ENCODE data around the gene SSH2. TPM values are rescaled to one million over a fixed set of nuclear protein-coding genes. Genes with fewer than 3 reads are reported as not detected.
"Not testable (repeated sequence)": the region's sequence is repeated elsewhere in the genome, so short reads cannot be mapped to it uniquely, and the experiment has no call there.

Gene SSH2
- polyA plus RNA-seq, 3 donors = 31.9 to 66.6 (median 54.0) TPM

DNA sequence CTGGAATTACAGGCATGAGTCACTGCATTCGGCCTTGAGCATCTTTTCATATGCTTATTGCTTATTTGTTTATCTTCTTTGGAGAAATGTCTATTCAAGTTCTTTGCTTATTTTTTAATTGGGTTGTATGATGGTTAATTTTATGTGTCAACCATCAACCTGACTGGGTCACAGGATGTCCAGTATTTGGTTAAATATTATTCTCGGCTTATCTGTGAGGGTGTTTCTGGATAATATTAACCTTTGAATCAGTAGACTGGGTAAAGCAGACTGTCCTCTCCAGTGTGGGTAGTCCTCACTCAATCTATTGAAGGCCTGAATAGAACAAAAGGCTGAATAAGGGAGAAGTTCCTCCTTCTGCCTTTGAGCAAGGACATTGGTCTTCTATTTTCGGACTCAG lies 142.0 kb downstream of the SSH2 start:
- H3K4me2 ChIP-seq (replicated peaks; ENCODE audit: extremely low read depth, low read length, poor library complexity, severe bottlenecking) = no peak overlapping the region
- no peaks in the 10 kb centered on the region for H3K79me2 ChIP-seq (ENCODE audit: insufficient read depth, low read length)
- H3K9me3 ChIP-seq (replicated peaks in 1 of 2; ENCODE audit: control insufficient read depth in 1 of 2, insufficient read depth in 1 of 2, low read length in 2 of 2) = no peaks in the 10 kb centered on the region
- H3K4me1 ChIP-seq (ENCODE audit: control insufficient read depth in 1 of 2, insufficient read depth in 2 of 2, low read length in 2 of 2) = peaks cover 21 to 27% of the 10 kb centered on the region in 2 donors
- 100% methylated on average over 1 of the region's 3 CpGs for WGBS (ENCODE audit: insufficient coverage)
- TF ChIP-seq, protein P1, sequence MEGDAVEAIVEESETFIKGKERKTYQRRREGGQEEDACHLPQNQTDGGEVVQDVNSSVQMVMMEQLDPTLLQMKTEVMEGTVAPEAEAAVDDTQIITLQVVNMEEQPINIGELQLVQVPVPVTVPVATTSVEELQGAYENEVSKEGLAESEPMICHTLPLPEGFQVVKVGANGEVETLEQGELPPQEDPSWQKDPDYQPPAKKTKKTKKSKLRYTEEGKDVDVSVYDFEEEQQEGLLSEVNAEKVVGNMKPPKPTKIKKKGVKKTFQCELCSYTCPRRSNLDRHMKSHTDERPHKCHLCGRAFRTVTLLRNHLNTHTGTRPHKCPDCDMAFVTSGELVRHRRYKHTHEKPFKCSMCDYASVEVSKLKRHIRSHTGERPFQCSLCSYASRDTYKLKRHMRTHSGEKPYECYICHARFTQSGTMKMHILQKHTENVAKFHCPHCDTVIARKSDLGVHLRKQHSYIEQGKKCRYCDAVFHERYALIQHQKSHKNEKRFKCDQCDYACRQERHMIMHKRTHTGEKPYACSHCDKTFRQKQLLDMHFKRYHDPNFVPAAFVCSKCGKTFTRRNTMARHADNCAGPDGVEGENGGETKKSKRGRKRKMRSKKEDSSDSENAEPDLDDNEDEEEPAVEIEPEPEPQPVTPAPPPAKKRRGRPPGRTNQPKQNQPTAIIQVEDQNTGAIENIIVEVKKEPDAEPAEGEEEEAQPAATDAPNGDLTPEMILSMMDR (IDR thresholded peaks at IDR 0.05) = no peak
- H2AFZ ChIP-seq (ENCODE audit: insufficient read depth, low read depth, low read length, poor library complexity, severe bottlenecking) = no peak overlapping the region
- no peak overlapping the region for H3K4me3 Mint-ChIP-seq
- no peaks in the 10 kb centered on the region for H3K9me3 Mint-ChIP-seq
- no peaks in the 10 kb centered on the region for H3K27me3 ChIP-seq (ENCODE audit: control insufficient read depth in 2 of 2, insufficient read depth in 2 of 2, low read length in 2 of 2)
- intact Hi-C loops (cut with micrococcal nuclease) = no loop called here
- H3K36me3 ChIP-seq (replicated peaks in 1 of 2; ENCODE audit: control insufficient read depth in 1 of 2, insufficient read depth in 2 of 2, low read length in 2 of 2) = peaks cover 2 to 3% of the 10 kb centered on the region in 2 donors
- peak overlapping the region in 1 of 7 donors; percentile 34 for H3K27ac Mint-ChIP-seq
- DNase-seq = no peak
- H3K9ac ChIP-seq (ENCODE audit: insufficient read depth, low read length, poor library complexity, severe bottlenecking) = no peak overlapping the region
- H3K4me1 Mint-ChIP-seq = peaks cover 33% of the 10 kb centered on the region
- no peaks in the 10 kb centered on the region for H4K20me1 ChIP-seq (ENCODE audit: insufficient read depth, low read length)
- peaks cover 9 to 10% of the 10 kb centered on the region in 2 donors for H3K36me3 Mint-ChIP-seq
- H3K4me3 ChIP-seq (replicated peaks in 1 of 3; ENCODE audit: low read depth in 2 of 3, low read length in 3 of 3) = no peak overlapping the region
- no peak overlapping the region for H3K27ac ChIP-seq (ENCODE audit: low read depth in 1 of 2, low read length in 2 of 2)
- no peaks in the 10 kb centered on the region for H3K27me3 Mint-ChIP-seq (ENCODE audit: low read depth in 3 of 3)

DNA sequence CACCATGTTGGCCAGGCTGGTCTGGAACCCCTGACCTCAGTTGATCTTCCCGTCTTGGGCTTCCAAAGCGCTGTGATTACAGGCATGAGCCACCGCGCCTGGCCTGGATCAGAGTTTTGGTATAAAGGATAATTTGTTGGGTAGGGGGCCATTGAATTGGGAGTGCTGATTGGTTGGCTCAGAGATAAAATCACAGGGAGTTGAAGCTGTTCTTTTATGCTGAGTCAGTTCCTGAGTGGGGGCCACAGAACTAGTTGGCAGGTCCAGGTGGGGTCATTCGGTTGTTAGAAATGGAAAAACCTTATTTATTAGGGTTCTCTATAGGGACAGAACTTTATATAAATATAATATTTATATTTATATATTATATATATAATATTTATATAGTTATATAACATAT lies 147.1 kb downstream of the SSH2 start:
- no peaks in the 10 kb centered on the region for H3K27me3 ChIP-seq (ENCODE audit: control insufficient read depth in 2 of 2, insufficient read depth in 2 of 2, low read length in 2 of 2)
- H4K20me1 ChIP-seq (ENCODE audit: insufficient read depth, low read length) = no peaks in the 10 kb centered on the region
- H3K4me1 ChIP-seq (ENCODE audit: control insufficient read depth in 1 of 2, insufficient read depth in 2 of 2, low read length in 2 of 2) = peaks cover 5 to 7% of the 10 kb centered on the region in 2 donors
- peaks cover 0 to 2% of the 10 kb centered on the region in 2 donors for H3K36me3 ChIP-seq (replicated peaks in 1 of 2; ENCODE audit: control insufficient read depth in 1 of 2, insufficient read depth in 2 of 2, low read length in 2 of 2)
- no peak overlapping the region for H3K4me2 ChIP-seq (replicated peaks; ENCODE audit: extremely low read depth, low read length, poor library complexity, severe bottlenecking)
- Mint-ChIP-seq H3K36me3 (peaks cover 9 to 16% of the 10 kb centered on the region in 2 donors), H3K4me1 (peaks cover 13% of the 10 kb centered on the region), H3K4me3 (no peak overlapping the region), H3K9me3 (no peaks in the 10 kb centered on the region), H3K27ac (no peak overlapping the region), H3K27me3 (ENCODE audit: low read depth in 3 of 3) (peaks cover 0 to 3% (median 0%) of the 10 kb centered on the region in 3 donors)
- H3K9me3 ChIP-seq (replicated peaks in 1 of 2; ENCODE audit: control insufficient read depth in 1 of 2, insufficient read depth in 1 of 2, low read length in 2 of 2) = no peaks in the 10 kb centered on the region
- H2AFZ ChIP-seq (ENCODE audit: insufficient read depth, low read depth, low read length, poor library complexity, severe bottlenecking) = no peak overlapping the region
- TF ChIP-seq, protein P1 (IDR thresholded peaks at IDR 0.05) = no peak
- intact Hi-C loops (cut with micrococcal nuclease) = no loop called here
- H3K9ac ChIP-seq (ENCODE audit: insufficient read depth, low read length, poor library complexity, severe bottlenecking) = no peak overlapping the region
- no peaks in the 10 kb centered on the region for H3K79me2 ChIP-seq (ENCODE audit: insufficient read depth, low read length)
- 96% methylated on average over 4 of the region's 5 CpGs for WGBS (ENCODE audit: insufficient coverage)
- no peak for DNase-seq
- no peak overlapping the region for H3K4me3 ChIP-seq (replicated peaks in 1 of 3; ENCODE audit: low read depth in 2 of 3, low read length in 3 of 3)
- H3K27ac ChIP-seq (ENCODE audit: low read depth in 1 of 2, low read length in 2 of 2) = no peak overlapping the region

DNA sequence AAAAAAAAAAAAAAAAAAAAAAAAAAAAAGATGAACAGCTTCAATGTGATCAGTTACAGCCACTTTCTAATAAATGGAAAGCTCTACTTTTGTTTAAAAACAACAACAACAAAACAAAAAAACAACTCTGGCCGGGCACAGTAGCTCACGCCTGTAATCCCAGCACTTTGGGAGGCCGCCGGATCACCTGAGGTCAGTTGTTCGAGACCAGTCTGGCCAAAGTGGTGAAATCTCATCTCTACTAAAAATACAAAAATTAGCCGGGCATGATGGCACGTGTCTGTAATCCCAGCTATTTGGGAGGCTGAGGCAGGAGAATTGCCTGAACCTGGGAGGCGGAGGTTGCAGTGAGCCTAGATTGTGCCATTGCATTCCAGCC lies 150.2 kb downstream of the SSH2 start:
- H3K4me3 ChIP-seq (replicated peaks in 1 of 3; ENCODE audit: low read depth in 2 of 3, low read length in 3 of 3); H2AFZ ChIP-seq (ENCODE audit: insufficient read depth, low read depth, low read length, poor library complexity, severe bottlenecking); H4K20me1 ChIP-seq (ENCODE audit: insufficient read depth, low read length); H3K4me1 ChIP-seq (ENCODE audit: control insufficient read depth in 1 of 2, insufficient read depth in 2 of 2, low read length in 2 of 2); H3K4me2 ChIP-seq (replicated peaks; ENCODE audit: extremely low read depth, low read length, poor library complexity, severe bottlenecking); H3K27ac Mint-ChIP-seq; H3K27me3 ChIP-seq (ENCODE audit: control insufficient read depth in 2 of 2, insufficient read depth in 2 of 2, low read length in 2 of 2); H3K4me3 Mint-ChIP-seq; H3K27ac ChIP-seq (ENCODE audit: low read depth in 1 of 2, low read length in 2 of 2); H3K9me3 Mint-ChIP-seq; DNase-seq; H3K79me2 ChIP-seq (ENCODE audit: insufficient read depth, low read length); H3K9me3 ChIP-seq (replicated peaks in 1 of 2; ENCODE audit: control insufficient read depth in 1 of 2, insufficient read depth in 1 of 2, low read length in 2 of 2); H3K27me3 Mint-ChIP-seq (ENCODE audit: low read depth in 3 of 3); H3K9ac ChIP-seq (ENCODE audit: insufficient read depth, low read length, poor library complexity, severe bottlenecking): not testable (repeated sequence)
- peaks cover 17% of the 10 kb centered on the region for H3K4me1 Mint-ChIP-seq
- peaks cover 5 to 11% of the 10 kb centered on the region in 2 donors for H3K36me3 ChIP-seq (replicated peaks in 1 of 2; ENCODE audit: control insufficient read depth in 1 of 2, insufficient read depth in 2 of 2, low read length in 2 of 2)
- intact Hi-C loops (cut with micrococcal nuclease) = loop anchor here (5.0 to 10.0 kb wide), 2 partner anchors 135 to 138 kb away; no protein-coding TSS in a partner anchor
- WGBS (ENCODE audit: insufficient coverage) = 80% methylated on average over 1 of the region's 8 CpGs
- peaks cover 20 to 32% of the 10 kb centered on the region in 2 donors for H3K36me3 Mint-ChIP-seq
